Gastrocnemius medialis (tissue), 4 donors: Measurements from ENCODE around the gene IGF1R. TPM values are rescaled to one million over a fixed set of nuclear protein-coding genes. Genes with fewer than 3 reads are reported as not detected.
A peak's percentile ranks its signal among the peaks of the same experiment; 100 is the strongest.

Experiments
- ATAC-seq, 2 donors: fragments of 150-250 bp; one replicate each; pipeline ENCODE4 v1.9.1; 2016
- DNase-seq, 2 donors: peaks; one replicate each; pipeline ENCODE4 v3.0.0-alpha.2; 2019
- H3K27ac ChIP-seq, 4 donors: fragments of 200-600 bp; sonication (generic); 1 replicate in 1 of 4; 2 replicates in 3 of 4; pipeline ENCODE4 v1.5.1; 2016 to 2018; ENCODE audit warnings: mild to moderate bottlenecking in 2 of 4, moderate library complexity in 1 of 4
- H3K27me3 ChIP-seq, 3 donors: fragments of 200-600 bp; sonication (generic) in 2 of 3; 1 replicate in 1 of 3; 2 replicates in 2 of 3; pipeline versions ENCODE4 v1.5.1 to v1.6.0; 2016 to 2019; ENCODE audit warnings: mild to moderate bottlenecking in 1 of 3, moderate library complexity in 1 of 3
- H3K36me3 ChIP-seq, 2 donors: fragments of 200-600 bp; sonication (generic) in 1 of 2; one replicate each; pipeline ENCODE4 v1.5.1; 2017 to 2018
- H3K4me1 ChIP-seq, 2 donors: fragments of 200-600 bp; sonication (generic) in 1 of 2; one replicate each; pipeline ENCODE4 v1.5.1; 2016 to 2017; ENCODE audit warnings: mild to moderate bottlenecking in 2 of 2
- H3K4me3 ChIP-seq, 4 donors: fragments of 200-600 bp; sonication (generic) in 3 of 4; 1 replicate in 1 of 4; 2 replicates in 3 of 4; pipeline ENCODE4 v1.5.1; 2016 to 2019; ENCODE audit warnings: mild to moderate bottlenecking in 2 of 4
- H3K9me3 ChIP-seq, 3 donors: fragments of 200-600 bp; sonication (generic) in 2 of 3; 1 replicate in 1 of 3; 2 replicates in 2 of 3; pipeline ENCODE4 v1.5.1; 2016 to 2019
- POLR2A ChIP-seq, 2 donors: fragments of 450-650 bp; IDR thresholded peaks; one replicate each; pipeline ENCODE4 v1.6.1; 2017; ENCODE audit warnings: antibody characterized with exemption in 2 of 2, mild to moderate bottlenecking in 2 of 2, moderate library complexity in 2 of 2
- in situ Hi-C, 4 donors: fragments of 200-750 bp; cut with MboI; loops; one replicate each; pipeline versions ENCODE4 v1.15.0 to v1.8.0; 2017; ENCODE audit warnings: low sequenced_read_pairs in 4 of 4
- intact Hi-C: fragments of 100-400 bp; cut with DNase I; formaldehyde crosslinking; loops from one replicate; pipeline ENCODE4 v1.15.1; 2023; ENCODE audit warnings: low total_unique reads
- total RNA-seq, 4 donors: library from RNA; depleted of rRNA; stranded (reverse); fragments of >200 nt; gene quantifications; one replicate each; pipeline versions ENCODE4 v1.1.0 to v1.2.3, GENCODE V29; 2016
- TF ChIP-seq, protein P1 (sequence below), 5 experiments: fragments of 450-650 bp in 3 of 5; fragments of 200-600 bp in 2 of 5; sonication (generic) in 2 of 5; IDR thresholded peaks in 4 of 5; conservative IDR thresholded peaks in 1 of 5; 1 replicate in 4 of 5; 2 replicates in 1 of 5; pipeline ENCODE4 v1.5.1; 2016 to 2019; ENCODE audit warnings: antibody characterized with exemption in 5 of 5, mild to moderate bottlenecking in 3 of 5, moderate library complexity in 3 of 5

IGF1R gene
- total RNA-seq, 4 donors from 2014 or later: 10.1 to 50.4 (median 12.3) TPM

DNA sequence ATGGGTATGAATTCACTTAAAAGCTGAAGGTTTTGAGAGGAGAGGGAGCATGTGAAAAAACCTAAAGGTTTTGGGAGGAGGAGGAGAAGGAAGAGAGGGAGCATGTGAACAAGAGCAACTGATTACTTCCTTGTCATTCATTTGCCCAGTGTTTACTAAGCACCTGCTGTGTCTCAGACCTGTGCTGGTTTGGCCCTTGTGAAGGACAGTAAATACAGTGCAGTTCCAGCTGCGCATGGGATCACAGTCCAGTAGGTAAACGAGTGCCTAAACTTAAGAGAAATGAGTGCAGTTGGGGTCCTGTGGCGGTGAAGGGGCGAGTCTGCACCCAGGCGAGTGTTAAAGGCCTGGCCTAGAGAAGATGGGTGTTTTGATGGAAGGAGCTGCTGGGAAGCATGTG is 38.6 kb downstream of the IGF1R start:
- H3K4me3 ChIP-seq: no peak overlapping the region
- peaks cover 25 to 38% of the 10 kb centered on the region in 2 donors for H3K4me1 ChIP-seq
- no peak for DNase-seq
- intact Hi-C loops (no loop called here), in situ Hi-C loops (no loop called here)
- no peaks in the 10 kb centered on the region for H3K36me3 ChIP-seq
- no peaks in the 10 kb centered on the region for H3K9me3 ChIP-seq
- no peak overlapping the region for H3K27ac ChIP-seq
- ATAC-seq: no peak
- TF ChIP-seq POLR2A (IDR thresholded peaks at IDR 0.05): no peak
- TF ChIP-seq, protein P1, sequence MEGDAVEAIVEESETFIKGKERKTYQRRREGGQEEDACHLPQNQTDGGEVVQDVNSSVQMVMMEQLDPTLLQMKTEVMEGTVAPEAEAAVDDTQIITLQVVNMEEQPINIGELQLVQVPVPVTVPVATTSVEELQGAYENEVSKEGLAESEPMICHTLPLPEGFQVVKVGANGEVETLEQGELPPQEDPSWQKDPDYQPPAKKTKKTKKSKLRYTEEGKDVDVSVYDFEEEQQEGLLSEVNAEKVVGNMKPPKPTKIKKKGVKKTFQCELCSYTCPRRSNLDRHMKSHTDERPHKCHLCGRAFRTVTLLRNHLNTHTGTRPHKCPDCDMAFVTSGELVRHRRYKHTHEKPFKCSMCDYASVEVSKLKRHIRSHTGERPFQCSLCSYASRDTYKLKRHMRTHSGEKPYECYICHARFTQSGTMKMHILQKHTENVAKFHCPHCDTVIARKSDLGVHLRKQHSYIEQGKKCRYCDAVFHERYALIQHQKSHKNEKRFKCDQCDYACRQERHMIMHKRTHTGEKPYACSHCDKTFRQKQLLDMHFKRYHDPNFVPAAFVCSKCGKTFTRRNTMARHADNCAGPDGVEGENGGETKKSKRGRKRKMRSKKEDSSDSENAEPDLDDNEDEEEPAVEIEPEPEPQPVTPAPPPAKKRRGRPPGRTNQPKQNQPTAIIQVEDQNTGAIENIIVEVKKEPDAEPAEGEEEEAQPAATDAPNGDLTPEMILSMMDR (IDR thresholded peaks at IDR 0.05 in 4 of 5, conservative IDR thresholded peaks at IDR 0.05 in 1 of 5): no peak
- no peaks in the 10 kb centered on the region for H3K27me3 ChIP-seq

DNA sequence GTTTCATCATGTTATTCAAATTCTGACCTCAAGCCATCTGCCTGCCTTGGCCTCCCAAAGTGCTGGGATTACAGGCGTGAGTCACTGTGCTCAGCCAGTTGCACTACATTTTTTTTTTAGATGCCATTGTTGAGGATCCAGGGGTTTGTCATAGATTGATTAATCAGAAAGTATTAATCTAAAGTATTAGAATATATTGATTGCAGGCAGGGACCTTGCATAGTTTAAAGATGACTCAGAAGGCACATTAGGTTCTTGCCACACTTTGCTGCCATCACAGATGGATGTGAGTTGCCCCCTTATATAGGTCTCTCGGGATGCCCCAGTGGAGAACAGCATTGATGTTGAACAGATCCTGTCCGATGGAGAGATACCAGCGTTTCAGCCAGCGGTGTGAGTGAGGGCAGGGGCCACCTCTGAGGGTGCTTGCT is 41.1 kb downstream of the IGF1R start:
- H3K36me3 ChIP-seq: no peaks in the 10 kb centered on the region
- H3K27me3 ChIP-seq: no peaks in the 10 kb centered on the region
- ATAC-seq: peak in 1 of 2 donors; percentile 42
- H3K4me1 ChIP-seq: peaks cover 8 to 41% of the 10 kb centered on the region in 2 donors
- TF ChIP-seq POLR2A (IDR thresholded peaks at IDR 0.05): no peak
- TF ChIP-seq, protein P1 (IDR thresholded peaks at IDR 0.05 in 4 of 5, conservative IDR thresholded peaks at IDR 0.05 in 1 of 5): no peak
- DNase-seq: no peak
- H3K4me3 ChIP-seq: no peak overlapping the region
- no peak overlapping the region for H3K27ac ChIP-seq
- intact Hi-C loops (no loop called here), in situ Hi-C loops (no loop called here)
- H3K9me3 ChIP-seq: no peaks in the 10 kb centered on the region

DNA sequence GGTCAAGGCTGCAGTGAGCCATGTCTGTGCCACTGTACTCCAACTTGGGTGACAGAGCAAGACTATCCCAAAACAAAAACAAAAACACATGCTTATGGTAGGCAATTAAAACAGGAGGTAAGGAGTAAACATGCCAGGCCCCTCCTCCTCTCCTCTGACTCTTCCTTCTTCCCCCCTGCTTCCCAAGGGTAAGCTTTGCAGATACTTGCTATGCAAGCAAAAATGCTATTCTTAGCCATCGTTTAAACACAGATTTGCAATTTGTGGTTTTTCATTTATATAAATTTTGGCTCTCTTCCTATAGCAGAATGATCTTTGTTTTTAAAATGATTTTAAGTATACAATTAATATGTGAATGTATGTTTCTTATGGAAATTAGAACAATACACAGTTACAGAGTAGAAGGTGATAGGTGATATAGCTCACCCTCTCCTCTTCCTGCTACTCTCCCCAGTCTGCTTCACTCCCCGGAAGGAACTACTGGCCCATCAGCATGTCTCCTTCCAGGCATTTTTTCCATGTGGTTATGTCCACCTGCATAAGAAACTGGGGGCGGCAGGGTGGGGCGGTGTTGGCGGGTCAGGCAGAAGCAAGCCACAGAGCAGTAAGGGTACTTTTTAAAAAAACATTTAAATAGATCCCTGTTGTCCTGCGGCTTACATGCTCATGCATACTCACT is 42.1 kb downstream of the IGF1R start:
- Histone ChIP-seq H3K4me1 (peaks cover 6 to 40% of the 10 kb centered on the region in 2 donors), H3K36me3 (no peaks in the 10 kb centered on the region), H3K27me3 (no peaks in the 10 kb centered on the region), H3K27ac (no peak overlapping the region), H3K9me3 (no peaks in the 10 kb centered on the region), H3K4me3 (no peak overlapping the region)
- TF ChIP-seq, protein P1 (IDR thresholded peaks at IDR 0.05 in 4 of 5, conservative IDR thresholded peaks at IDR 0.05 in 1 of 5): no peak
- TF ChIP-seq POLR2A (IDR thresholded peaks at IDR 0.05): no peak
- DNase-seq (no peak), ATAC-seq (no peak)
- intact Hi-C loops (no loop called here), in situ Hi-C loops (no loop called here)

DNA sequence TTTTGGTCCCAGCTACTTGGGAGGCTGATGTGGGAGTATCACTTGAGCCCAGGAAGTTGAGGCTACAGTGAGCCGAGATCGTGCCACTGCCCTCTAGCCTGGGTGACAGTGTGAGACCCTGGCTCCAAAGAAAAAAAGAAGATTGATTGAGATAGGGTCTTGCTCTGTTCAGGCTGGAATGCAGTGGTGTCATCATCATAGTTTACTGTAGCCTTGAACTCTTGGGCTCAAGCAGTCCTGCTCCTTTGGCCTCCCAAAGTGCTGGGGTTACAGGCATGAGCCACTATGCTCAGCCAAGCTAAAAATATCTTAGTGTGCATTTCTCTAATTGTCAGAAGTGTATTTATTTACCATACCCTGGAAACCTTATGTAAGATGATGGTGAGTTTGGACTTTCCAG is 43.9 kb downstream of the IGF1R start:
- DNase-seq: no peak
- peaks cover 6 to 42% of the 10 kb centered on the region in 2 donors for H3K4me1 ChIP-seq

More for the DNA sequence above, 43.9 kb downstream of the IGF1R start:
- TF ChIP-seq, protein P1 (IDR thresholded peaks at IDR 0.05 in 4 of 5, conservative IDR thresholded peaks at IDR 0.05 in 1 of 5): no peak
- TF ChIP-seq POLR2A (IDR thresholded peaks at IDR 0.05): no peak
- no peak overlapping the region for H3K27ac ChIP-seq
- no peak for ATAC-seq
- in situ Hi-C loops (no loop called here), intact Hi-C loops (no loop called here)
- no peak overlapping the region for H3K4me3 ChIP-seq
- no peaks in the 10 kb centered on the region for H3K9me3 ChIP-seq
- H3K36me3 ChIP-seq: no peaks in the 10 kb centered on the region
- no peaks in the 10 kb centered on the region for H3K27me3 ChIP-seq
